Stimulated activated CD8-positive, alpha-beta memory T cell treated with anti-CD3 and anti-CD28 coated beads, Interleukin-4, amount 100 ng/mL, for 24 hours (primary cell): ENCODE results near the gene SOCS3.
"Not testable (repeated sequence)": the region's sequence is repeated elsewhere in the genome, so short reads cannot be mapped to it uniquely, and the experiment has no call there.

Experiments
- DNase-seq: peaks from one replicate; pipeline ENCODE4 v3.0.0-alpha.2; 2020; ENCODE audit warnings: low read depth

SOCS3 gene

DNA sequence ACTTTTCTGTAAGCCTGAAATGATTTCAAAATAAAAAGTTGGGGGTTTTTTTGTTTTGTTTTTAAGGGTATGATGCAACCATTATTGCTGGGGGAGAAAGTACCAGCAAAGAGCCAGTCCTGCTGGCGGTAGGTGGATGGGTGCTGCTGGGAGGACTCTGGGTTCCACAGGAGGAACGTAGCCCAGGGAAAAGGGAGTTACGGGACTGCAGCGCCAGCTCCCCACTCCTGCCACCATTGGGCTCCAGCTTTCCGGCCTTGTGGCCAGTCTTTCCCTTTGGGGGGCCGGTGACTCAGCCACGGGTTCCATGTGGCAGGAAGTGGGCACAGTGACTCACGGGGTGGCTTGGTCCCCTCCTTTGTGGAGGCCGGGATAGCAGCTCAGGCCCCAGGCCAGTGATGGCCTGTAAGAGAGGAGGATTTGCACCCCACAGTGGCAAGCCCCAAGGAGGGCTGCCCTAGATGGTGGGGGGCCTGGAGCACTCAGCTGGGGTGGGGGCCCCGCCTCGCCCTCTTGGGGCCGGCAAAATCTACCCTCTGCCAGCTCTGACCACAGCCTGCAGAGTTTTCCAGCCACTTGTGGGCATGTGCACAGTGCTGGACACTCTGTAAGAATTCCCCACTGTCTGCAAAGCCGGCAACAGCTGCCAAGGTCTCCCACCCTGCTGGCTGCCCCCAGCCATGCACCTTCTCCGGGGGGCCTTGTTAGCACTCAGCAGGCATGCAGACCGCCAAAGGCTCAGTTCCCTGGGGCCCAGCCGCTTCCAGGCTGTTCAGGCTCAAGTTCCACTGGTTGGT is 30.4 kb downstream of the SOCS3 start:
- DNase-seq = no peak

DNA sequence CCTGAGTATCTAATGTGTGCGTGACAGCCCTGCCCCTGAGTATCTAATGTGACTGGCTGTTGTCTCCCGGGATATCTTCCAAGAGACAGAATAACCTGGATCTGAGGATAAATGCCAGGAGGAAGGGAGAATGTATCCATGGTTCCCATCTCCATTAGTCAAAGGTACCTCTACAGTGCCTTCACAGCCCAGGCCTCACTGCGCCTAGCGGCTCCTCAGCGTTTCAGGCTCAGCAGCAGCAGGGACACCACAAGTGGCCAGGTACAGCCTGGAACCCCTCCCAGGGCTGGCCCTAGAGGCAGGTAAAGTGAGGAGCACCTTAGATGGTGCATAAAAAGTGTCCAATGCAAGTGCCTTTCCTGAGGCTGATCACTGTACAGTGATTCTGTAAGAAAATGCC is 32.0 kb downstream of the SOCS3 start:
- no peak for DNase-seq

DNA sequence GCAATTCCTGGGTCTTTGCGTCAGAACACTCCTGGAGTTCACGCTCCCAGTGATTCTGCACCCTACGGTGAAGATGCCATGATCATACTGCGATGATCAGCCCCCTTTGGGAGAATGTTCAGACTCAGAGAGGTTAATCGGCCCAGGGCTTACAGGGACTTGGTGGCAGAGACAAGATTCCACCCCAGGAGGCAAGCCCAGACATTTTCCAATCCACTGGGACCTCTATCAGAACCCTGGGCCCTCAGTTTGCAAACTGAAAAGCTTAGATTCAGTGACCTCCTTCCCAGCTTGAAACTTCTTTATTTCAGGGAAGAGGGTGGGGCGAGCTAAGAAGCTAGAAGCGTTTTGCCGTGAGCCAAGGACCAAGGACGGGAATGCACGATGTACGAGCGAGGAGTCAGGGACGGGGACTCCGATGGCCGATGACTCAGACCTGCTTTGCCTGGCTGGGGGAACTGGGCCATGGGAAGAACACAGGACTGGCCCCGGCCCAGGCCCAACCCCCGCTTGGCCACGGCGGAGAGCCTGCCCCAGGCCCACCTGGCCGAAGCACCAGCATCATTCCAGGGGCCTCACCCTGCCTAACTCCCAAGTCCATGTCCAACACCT is 34.7 kb downstream of the SOCS3 start:
- no peak for DNase-seq

DNA sequence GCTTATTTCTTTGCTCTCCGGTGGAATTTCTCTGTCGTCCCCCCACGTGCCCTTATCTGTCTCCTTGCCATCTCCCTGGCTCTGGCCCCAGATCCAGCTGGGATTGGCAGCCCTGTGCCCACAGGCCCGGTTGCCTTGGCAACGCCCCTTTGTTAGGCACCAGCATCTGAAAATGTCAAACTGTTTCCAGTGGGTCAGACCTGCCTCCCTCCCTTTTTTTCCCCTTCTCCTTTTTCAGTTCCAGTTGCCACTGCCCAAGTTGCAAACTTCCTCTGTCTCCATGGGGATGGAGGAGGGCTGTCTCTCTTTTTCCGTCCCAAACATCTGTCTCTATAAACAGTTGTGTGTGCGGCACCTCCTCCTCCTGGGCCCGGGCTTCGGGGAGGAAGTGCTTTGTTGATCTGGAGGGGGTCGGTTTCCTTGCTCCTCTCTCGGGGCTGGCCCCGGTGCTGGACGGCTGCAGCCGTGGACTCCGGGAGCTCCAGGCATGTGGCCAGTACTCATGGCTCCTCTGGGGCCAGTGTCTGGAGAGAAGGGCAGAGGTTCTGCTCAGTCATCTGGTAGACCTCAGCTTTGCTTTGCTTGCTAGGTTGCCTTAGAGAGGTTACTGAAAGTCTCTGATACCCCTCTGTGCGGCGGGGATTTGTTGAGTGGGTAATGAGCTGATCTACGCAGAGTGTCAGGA is 35.3 kb downstream of the SOCS3 start:
- DNase-seq = no peak

DNA sequence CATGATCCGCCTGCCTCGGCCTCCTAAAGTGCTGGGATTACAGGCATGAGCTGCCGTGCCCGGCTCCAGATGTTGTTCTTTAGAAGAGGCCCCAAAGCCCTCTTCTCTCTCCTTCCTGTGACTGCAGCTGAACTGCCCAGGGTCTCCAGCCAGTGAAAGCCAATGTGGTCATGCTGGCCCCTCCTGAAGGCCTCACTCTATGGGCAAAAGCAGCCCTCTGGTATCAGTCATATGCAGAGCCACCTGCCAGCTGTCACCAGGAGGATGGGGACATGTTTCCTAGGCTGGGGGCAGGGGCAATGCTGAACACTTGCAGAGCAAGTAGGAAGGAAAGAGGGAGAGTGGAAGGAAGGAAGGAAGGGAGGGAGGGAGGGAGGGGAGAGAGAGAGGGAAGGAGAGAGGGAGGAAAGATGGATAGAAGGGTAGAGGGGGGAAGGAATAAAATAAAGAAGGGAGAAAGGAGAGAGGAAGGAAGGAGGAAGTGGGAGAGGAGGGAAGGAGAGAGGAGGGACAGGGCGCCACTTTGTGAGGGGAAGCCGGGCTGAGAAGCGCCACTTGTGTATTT is 36.0 kb downstream of the SOCS3 start:
- DNase-seq = no peak

DNA sequence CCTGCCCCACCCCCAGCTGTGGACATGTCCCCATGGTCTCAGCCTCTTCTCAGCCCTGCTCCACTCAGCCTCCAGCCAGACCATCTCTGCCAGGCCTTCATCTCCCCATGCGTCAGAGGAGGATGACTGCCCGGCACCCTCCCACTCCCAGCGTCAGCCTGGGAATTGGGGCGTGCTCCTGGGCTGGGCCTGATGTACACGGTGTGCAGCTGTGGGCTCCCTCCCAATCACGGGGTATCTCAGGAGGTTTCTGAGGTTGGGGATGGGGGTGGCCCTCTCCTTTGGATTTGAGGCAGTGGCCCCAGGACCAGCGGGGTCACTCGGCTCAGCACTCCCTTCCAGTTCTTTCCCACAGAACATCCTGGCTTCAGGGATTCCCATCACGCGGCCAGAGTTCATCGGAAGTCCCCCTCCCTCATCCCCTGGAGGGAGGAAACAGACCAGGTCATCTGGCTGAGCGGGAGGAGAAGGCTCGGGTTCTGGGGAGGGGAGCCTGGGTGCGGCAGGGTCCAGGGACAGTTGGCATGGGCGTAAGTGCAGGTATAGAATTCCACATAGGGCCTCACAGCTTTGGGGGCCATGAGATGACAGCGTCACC is 36.9 kb downstream of the SOCS3 start:
- DNase-seq = no peak

DNA sequence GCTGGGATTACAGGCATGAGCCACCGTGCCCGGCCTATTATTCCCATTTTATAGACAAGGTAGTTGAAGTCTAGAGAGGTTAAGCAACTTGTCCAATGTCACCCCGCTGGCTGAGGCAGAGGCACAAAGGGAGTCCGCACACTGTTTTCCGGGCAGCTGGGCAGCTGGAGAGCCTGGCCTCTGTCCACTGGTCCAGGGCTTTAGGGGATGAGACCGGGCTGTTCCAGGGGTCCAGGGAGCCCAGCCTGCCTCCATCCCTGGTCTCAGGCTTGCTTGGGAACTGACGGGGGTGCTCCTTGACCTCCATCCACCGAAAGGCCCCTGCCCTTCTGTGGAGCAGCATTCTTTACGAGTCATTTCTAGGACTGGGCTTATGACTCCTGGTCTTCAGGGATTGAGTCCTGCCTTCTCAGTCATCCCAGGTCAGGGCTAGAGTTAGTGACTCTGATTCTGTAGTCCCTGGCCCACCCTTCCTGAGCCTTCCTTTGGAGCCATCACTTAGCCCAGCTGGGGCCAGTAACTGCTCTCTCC is 37.5 kb downstream of the SOCS3 start:
- no peak for DNase-seq

DNA sequence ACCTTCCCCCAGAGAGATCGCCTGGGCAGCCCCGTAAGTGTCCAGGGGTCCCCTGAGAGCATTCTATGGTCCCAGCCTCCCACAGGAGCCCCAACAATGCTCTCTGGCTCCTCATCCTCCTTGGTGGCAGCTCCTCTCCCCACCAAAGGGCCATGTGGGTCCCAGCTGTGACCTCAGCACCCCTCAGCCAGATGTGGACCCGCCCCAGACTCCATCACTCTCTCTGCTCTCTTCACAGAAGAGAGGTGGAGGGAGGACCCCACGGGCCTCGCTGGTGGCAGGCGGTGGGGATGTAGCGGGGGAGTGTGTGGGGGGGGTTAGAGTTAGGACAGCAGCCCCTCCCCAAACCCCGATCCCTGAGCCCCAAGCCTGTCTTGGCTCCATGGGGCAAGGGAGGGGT is 41.0 kb downstream of the SOCS3 start:
- DNase-seq = no peak

DNA sequence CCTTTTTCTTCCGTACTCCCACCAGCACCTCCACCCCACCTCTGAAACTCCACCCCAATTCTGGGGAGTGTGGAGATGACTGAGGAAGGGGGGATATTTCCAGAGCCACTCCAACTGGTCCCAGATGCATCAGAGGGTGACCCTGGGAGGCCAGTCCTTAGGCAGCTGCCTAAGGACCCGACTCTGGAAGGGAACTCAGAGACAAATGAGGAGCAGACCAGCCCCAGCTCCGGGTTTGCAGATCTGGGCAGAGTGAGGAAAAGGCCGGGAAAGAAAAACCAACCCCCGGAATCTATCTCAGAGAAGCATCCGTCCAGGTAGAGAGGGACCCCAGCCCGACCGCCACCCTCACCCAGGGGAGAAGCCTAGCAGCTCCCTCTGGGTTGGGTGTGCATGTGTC is 41.5 kb downstream of the SOCS3 start:
- DNase-seq = no peak

DNA sequence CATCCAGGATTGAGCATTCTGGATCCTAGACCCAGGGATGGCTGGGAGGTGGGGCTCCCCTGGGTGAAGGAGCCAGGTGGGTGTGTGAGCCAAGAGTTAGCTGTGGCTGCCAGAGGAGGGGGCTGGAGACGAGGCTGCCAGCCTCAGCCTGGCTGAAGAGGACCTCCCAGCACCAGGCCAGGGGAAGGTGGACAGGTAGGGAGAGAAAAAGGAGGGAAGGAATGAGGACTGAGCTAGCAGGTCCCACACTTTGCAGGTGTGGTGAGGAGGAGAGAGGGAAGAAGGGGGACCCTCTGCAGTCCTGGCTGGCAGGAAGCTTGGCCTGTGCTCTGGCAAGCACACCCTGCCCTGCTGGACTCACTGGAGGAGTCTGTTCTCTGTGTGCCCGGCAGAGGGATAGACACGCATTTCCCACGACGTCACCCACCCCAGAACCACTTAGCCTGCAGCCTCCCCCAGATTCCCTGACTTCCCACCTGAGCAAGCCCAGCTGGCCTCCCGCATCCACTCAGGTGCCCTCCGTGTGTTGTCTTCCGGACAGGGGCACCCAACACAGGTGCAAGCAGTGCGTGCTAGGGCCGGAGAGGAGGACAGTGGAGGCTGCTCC is 42.0 kb downstream of the SOCS3 start:
- no peak for DNase-seq

DNA sequence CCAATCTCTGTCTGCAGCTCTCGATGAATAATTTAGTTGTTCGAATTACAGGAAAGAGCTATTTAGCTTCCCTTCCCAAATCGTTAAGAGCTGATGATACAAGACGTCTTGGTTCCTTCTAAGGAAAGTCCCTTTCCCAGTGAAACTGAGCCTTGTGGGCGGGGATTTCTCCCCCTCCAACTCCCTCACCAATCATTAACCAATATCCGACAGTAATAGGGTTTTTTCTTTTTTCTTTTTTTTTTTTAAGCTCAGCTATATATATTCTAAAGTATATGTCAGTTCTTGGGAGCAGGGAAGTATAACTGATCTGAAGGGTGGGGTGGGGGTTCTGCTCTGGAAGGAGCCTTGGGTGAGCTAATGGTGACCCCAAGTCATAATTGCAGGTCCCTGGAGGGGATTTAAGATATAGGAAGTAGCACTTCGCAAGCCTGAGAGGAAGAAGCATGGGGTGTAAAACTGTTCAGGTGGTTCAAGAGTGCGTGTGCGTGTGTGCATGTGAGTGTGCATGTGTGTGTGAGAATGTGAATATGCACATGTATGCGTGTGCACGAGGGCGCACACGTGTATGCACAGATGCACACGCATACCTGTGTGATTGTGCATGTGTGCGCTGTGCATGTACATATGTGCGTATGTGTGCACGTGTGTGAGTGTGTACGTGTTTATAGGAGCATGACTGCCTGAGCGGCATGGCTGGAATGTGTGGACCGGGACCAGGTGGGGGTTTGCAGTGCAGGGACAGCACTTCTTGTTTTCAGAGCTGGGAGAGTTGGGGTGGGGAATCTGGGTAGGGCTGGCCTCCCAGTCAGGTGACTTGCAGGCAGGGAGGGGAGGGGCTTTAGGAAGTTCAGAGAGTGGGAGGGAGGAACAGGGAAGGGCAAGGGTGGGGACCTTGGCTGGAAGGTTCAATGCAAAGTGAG is 42.7 kb downstream of the SOCS3 start:
- DNase-seq = no peak

DNA sequence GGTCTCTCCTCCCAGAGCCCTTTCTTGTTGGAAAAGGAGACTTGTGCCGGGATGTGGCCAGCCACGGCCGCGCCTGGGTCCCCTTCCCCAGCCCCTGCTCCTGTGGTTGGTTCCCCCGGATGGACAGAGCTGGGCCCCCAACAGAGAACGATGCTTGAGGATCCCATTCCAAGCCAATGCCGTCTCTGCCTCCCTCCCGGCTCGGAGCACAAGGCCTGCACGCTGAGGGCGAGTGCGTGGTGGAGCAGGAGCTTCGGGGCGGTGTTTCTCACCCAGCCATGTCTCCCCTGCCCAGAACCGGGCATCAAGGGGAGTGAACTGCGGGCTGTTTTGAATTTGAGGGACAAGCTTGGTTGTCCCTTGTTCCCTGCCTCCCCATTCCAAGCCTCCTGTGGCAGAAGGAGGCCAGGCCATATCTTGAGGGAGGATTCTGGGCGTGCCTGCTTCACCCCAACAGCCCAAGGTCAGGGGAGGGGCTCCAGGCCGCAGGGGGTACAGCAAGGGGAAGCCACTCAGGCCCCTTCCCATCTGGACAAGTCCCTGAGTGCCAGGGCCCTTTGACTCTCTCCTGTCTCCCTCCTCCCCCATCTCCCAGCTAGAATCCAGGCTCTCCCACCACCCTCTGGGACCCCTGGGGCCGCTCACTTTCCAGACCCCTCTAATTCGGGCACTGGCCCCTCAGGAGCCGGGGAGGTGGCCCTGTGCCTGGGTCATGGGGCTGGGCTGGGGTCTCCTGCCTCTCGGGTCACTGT is 43.6 kb downstream of the SOCS3 start:
- DNase-seq = no peak

DNA sequence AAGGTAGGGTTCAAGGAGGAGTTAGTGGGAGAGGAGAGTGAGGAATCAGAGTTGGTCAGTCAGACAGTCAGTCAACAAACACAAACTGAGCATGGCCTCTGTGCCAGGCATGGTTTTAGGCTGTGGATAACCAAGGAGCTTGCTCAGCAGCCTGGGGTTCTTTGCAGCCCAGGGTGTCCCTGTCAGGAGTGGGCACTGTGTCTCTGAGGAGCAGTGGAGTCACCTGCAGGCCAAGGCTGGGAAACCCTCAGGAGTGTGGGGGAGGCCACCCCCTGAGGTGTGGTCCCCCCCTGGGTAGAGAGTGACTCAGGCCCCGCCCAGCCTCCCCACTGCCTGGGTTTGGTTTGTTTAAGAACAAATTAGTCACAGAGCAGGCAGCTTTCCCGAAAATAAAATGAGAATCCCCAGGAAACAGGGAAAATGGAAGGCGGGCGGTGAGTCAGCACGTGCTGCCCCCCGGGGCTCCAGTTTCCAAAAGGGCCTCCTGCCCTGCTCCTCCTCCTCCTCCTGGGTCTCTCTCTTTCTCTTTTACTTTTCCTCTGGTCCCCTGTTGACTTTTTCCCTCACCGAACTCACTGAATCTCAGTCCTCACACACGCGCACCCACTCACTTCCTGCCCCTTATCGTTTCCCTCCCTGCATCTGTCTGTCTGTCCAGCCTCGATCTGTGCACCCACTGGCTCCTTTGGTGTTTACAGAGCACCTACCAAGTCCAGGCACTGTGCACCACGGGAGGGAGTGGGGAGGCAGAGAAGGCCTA is 44.3 kb downstream of the SOCS3 start:
- peak; percentile 42 for DNase-seq

DNA sequence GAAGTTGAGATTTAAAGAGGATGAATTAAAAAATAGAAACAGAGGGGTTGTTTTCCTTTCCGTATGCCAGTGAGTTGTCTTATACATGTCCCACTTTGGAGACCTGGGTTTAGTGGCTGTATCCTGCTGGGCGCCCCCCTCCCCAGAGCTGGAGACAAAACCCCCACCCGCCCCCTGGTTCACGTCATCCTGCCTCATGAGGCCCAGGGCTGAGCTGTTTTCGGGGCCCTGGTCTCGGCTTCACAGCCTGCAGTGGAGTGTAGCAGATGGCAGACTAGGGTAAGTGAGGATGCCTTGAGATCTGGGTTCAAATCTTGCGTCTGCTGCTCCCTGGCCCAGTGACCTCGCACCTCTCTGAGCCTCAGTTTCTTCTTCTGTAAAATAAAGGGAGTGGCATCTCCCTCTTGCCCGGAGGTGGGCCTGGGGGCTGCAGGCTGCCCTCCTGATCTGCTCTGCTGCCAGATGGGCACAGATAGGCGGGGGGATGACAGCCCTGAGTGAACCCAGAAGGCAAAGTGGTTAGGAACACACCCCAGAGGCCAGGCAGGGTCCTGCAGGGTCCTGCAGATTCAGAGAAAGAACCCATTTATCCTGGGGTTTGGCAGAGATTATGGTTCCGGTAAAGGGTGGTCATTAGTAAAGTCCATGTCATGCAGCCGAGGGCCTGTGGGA is 45.1 kb downstream of the SOCS3 start:
- DNase-seq = no peak

DNA sequence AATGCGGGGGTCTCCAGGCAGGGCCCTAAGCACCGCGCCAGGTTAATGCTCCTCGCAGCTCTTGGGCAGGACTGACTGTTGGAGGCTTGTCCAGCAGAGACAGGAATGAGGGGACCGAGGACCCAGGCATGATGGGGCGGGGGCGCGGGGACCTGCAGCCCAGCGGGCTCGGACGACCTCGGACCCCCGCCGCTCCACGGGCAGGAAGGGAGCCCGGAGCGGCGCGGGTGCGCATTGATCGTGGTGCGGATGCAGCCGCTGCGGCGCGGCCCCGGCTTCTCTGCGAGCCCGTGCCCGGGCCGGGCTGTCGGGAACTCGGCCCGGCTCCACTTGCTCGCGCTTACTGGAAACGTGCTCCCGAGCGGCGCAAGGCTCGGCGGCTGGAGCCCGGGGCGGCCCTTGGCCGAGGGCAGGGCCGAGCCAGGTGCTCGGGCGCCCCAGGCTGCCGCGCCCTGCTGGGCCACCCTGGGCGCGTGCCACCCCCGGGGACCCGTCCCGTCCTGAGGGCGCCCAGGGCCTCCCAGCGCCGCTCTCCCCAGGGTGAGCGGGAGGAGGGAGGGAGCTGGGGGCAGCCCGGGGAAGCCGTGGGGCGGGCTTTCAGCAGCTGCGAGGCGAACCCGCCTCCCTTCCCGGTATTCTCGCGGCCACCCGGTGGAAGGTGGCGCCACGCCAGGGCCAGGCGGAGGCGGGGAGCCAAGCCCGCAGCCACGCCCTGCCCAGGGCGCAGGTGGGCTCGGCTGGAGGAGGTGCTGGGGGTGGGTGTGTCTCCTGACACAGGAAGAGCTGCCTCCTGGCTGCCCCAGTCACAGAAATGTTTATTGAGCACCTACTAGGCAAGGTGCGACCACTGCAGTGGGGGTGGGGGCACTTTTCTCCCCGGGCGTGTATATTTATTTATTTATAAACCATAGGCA is 45.9 kb downstream of the SOCS3 start:
- peak; percentile 58 for DNase-seq

DNA sequence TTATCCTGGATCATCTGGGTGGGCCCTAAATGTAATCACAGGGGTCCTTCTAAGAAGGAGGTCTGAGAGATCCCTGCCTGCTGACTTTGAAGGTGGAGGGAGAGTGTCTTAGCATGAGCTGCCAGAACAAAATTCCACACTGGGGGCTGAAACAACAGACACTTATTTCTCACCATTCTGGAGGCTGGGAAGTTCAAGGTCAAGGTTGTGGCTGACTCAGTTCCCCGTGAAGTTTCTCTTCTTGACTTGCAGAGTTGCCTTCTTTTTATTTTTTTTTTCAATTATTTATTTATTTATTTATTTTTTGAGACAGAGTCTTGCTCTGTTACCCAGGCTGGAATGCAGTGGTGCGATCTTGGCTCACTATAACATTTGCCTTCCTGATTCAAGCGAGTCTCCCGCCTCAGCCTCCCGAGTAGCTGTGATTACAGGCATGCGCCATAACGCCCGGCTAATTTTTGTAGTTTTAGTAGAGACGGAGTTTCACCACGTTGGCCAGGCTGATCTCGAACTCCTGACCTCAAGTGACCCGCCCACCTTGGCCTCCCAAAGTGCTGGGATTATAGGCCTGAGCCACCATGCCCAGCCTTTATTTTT is 50.1 kb downstream of the SOCS3 start:
- not testable (repeated sequence) for DNase-seq
